Peyer's patch (tissue), 4 donors: ENCODE data around the gene MOB3A.

Source experiments
- CTCF ChIP-seq, 6 experiments: fragments of 450-650 bp in 4 of 6; fragments of 200-600 bp in 2 of 6; sonication (generic) in 1 of 6; IDR thresholded peaks; one replicate each; pipeline ENCODE4 v1.5.1; 2017 to 2019; ENCODE audit warnings: antibody characterized with exemption in 6 of 6, mild to moderate bottlenecking in 3 of 6, moderate library complexity in 1 of 6
- POLR2A ChIP-seq, 2 donors: fragments of 450-650 bp; IDR thresholded peaks; one replicate each; pipeline ENCODE4 v1.5.1; 2017; ENCODE audit warnings: antibody characterized with exemption in 2 of 2, mild to moderate bottlenecking in 2 of 2, moderate library complexity in 2 of 2

- TF ChIP-seq CTCF (IDR thresholded peaks at IDR 0.05) = no peak
- TF ChIP-seq POLR2A (IDR thresholded peaks at IDR 0.05) = no peak
Observed at GRCh38 chr19:2109046-2109864, 13.1 kb upstream of the MOB3A start.
